GM19351 (cell line): ENCODE measurements around the gene CAND1.
"Not testable (repeated sequence)": the region's sequence is repeated elsewhere in the genome, so short reads cannot be mapped to it uniquely, and the experiment has no call there.

ENCODE experiments used
- ATAC-seq: cut with Tn5 transposase; IDR thresholded peaks from one replicate; pipeline ENCODE4 v1.9.1; 2021; ENCODE audit warnings: mild to moderate bottlenecking, moderate library complexity; ENCODE audit not compliant: unreplicated experiment

CAND1 gene

DNA sequence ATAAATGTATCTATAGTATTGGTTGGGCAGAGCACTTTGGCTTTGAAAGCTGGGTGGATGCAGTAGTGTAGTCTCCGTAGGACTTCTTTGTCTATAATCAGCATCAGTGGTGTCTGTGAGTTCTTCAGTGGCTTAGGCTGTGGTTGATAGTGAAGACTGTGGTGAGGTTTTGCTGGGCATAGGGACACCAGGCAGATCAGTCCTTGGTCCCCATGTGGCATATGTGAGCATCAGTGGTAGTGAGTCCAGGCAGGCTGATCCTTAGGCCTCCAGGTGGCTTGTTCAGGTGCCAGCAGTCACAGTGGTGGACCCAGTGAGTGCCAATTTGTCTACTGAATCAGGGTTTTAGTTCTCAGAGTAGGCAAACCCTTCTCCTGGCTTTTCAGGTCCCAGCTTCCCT, 70.4 kb downstream of the CAND1 start:
- no peak for ATAC-seq

GRCh38 chr12:67341086-67341485, 71.9 kb downstream of the CAND1 start:
- not testable (repeated sequence) for ATAC-seq

- ATAC-seq, result no peak
Observed at GRCh38 chr12:67344979-67345710, 76.0 kb downstream of the CAND1 start.

GRCh38 chr12:67348683-67349082, 79.5 kb downstream of the CAND1 start:
- no peak for ATAC-seq

DNA sequence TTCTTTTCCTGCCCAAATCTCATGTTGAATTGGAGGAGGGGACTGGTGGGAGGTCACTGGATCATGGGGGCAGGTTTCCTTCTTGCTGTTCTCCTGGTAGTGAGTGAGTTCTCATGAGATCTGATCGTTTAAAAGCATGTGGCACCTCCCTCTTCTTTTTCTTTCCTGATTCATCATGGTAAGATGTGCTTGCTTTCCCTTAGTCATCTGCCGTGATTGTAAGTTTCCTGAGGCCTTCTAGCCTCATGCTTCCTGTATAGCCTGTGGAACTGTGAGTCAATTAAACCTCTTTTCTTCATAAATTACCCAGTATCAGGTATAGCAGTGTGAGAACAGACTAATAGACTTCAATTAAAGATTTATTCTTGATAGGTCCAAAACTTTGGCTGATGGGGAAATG, 83.5 kb downstream of the CAND1 start:
- ATAC-seq, result no peak

GRCh38 chr12:67354322-67354721, 85.2 kb downstream of the CAND1 start:
- ATAC-seq, result no peak

DNA sequence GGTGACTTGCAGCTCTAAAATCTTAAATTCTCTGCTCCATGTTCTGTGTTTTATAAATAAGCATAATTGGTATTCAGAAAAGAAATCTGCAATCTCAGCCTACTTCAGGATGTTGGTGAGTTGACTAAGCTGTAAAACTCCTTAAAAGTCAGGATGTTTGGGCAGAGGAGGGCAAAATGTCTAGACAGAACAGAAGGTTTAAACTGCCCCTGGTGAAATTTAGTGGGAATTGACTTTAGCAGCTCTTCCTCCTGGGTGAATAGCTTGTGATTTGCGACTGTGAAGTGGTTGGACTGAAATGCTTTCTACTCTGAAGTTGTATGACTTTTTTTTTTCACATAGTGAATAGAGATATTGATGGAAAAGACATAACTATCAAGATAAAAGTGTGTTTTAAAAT, 85.8 kb downstream of the CAND1 start:
- no peak for ATAC-seq

DNA sequence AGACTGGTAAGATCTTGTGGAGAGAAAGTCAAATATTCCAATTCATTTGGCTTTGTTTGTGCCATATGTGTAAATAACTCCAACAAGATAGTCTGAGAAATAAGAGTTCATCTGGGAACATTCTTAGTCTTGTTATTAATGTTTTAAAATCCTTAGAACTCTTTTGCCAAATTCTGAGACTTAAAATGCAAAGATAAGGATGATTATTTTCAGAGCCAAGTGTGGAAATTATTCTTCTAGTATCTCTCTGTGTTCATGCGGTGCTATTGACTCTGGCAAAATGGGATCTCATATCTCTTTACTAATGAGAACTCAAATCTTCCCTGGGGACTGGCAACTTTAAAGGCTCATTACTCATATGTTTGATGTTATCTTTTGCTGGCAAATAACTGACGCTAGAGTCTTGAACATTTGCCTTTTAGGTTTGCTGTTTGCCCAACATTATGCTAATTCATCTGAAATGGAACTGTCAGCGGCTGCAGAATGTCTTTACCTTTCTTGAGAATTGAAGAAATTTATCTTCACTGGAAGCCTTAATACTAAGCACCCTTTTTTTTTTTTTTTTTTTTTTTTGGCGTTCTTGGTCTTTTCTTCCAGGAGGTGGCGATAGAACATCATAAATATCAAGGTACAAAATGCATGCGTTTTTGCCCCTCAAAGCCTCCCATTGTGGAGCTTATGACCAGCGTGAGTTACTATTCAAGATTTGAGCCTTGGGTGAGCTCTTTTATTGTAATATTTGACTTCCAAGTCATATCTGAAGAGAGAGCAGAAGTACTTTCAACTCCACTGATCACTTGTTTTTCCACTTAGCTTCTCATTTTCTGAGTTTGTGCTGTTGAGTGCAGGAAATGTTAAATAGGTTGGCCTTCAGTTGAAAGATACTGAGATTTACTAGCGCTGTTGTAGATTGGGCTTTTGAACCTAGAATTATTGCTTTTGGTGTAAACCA, 86.5 kb downstream of the CAND1 start:
- ATAC-seq, result peak; percentile 48

- ATAC-seq, result no peak
Observed at GRCh38 chr12:67356380-67356774, 87.2 kb downstream of the CAND1 start.

- no peak for ATAC-seq
Observed at GRCh38 chr12:67357376-67358125, 88.4 kb downstream of the CAND1 start.

DNA sequence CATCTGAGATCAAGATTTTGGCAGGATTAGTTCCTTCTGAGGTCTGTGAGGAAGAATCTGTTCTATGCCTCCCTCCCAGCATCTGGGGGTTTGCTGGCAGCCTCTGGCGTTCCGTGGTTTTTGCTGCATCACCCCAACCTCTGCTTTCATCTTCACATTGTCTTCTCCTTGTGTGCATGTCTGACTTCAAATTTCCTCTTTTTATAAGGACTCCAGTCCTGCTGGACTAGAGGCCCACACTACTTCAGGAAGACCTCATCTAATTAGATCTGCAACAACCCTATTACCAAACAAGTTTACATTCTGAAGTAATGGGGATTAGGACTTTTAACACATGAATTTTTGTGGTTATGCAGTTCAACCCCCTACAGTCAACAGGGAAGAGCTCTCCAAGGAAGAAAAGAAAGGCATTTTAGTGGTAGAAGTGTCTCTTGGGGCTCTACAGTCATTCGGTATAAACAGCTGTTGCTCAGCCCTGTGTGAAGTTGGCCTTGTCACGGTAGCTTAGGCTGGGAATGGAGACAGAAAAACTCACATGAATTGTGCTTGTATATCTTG, 89.7 kb downstream of the CAND1 start:
- peak; percentile 59 for ATAC-seq

DNA sequence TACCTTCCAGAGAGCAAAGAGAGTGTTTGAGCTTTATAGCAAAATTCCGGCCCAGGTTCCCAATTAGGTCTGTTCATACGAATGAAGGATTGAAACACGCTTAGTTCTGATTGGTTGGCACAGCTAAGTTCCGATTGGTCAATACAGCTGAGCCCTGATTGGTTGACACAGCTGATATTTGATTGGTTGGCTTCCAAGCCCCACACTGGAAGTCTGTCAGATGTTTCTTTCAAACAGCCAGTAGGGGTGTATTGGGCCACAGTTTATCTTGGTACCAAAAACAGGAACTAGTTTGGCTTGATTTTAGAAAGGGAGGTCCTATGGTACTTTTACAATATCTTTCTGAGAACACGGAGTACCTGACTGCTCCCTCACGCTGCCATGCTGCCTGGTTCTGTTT, 93.4 kb downstream of the CAND1 start:
- no peak for ATAC-seq

GRCh38 chr12:67364228-67364627, 95.1 kb downstream of the CAND1 start:
- no peak for ATAC-seq

- ATAC-seq, result no peak
Observed at GRCh38 chr12:67365131-67365530, 96.0 kb downstream of the CAND1 start.

DNA sequence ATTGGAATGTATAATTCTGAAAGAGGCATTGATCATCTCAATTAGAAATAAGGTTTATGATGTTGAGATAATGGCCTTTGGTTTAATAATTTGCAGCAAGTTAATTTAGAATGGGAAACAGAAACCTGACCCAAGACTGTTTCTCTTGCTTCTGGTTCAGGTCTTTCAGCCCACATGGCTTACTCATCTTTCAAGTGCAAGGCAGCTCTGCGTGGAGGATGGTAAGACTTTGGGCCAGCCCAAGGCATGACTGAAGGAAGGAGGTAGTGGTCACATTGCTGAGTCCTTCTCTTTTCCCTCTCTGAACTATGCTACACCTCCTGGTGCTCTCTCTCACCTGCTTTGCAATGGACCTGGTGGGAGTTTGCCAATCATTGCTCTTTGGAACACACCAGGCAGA, 98.7 kb downstream of the CAND1 start:
- peak; percentile 48 for ATAC-seq
